Activated effector memory CD4-positive, alpha-beta T cell treated with anti-CD3 and anti-CD28 coated beads, Interleukin-2, amount 50 U/mL, for 16 hours (primary cell): ENCODE measurements around the gene RPL18.
"Not testable (repeated sequence)": the region's sequence is repeated elsewhere in the genome, so short reads cannot be mapped to it uniquely, and the experiment has no call there.

Experiments used
- DNase-seq: peaks from one replicate; pipeline ENCODE4 v3.0.0-alpha.2; 2020

RPL18 gene

GRCh38 chr19:48618916-48619691, at the start of gene RPL18, which contains the start of gene SPHK2:
Gene RPL18 (minus strand): TSS chr19:48619178. CDS start chr19:48619143, 35 bp downstream.
Gene SPHK2 (plus strand): TSS chr19:48619506. CDS start chr19:48620515, 1,009 bp downstream.
- DNase-seq, result peak; percentile 98

GRCh38 chr19:48668761-48669160, 49.8 kb upstream of the RPL18 start:
- DNase-seq, result no peak

- no peak for DNase-seq
Measured at GRCh38 chr19:48668332-48668731, 49.4 kb upstream of the RPL18 start.

GRCh38 chr19:48665786-48666185, 46.8 kb upstream of the RPL18 start:
- DNase-seq, result no peak

GRCh38 chr19:48664476-48664875, 45.5 kb upstream of the RPL18 start:
- DNase-seq, result no peak

- DNase-seq, result no peak
Measured at GRCh38 chr19:48663667-48664066, 44.7 kb upstream of the RPL18 start.

GRCh38 chr19:48661711-48662090, 42.7 kb upstream of the RPL18 start:
- no peak for DNase-seq

- DNase-seq, result peak; percentile 89
Measured at GRCh38 chr19:48660852-48661710, 42.1 kb upstream of the RPL18 start.

- no peak for DNase-seq
Measured at GRCh38 chr19:48659768-48660167, 40.8 kb upstream of the RPL18 start.

GRCh38 chr19:48658483-48658882, 39.5 kb upstream of the RPL18 start:
- DNase-seq, result no peak

- DNase-seq, result not testable (repeated sequence)
Measured at GRCh38 chr19:48657828-48658227, 38.9 kb upstream of the RPL18 start.

GRCh38 chr19:48656840-48657474, 38.0 kb upstream of the RPL18 start:
- no peak for DNase-seq

GRCh38 chr19:48654299-48655059, 35.5 kb upstream of the RPL18 start:
- DNase-seq, result no peak

- no peak for DNase-seq
Measured at GRCh38 chr19:48651683-48652048, 32.7 kb upstream of the RPL18 start.

GRCh38 chr19:48650974-48651682, 32.1 kb upstream of the RPL18 start:
- no peak for DNase-seq

- no peak for DNase-seq
Measured at GRCh38 chr19:48648134-48648533, 29.2 kb upstream of the RPL18 start.

- no peak for DNase-seq
Measured at GRCh38 chr19:48646722-48647216, 27.8 kb upstream of the RPL18 start.

GRCh38 chr19:48646001-48646721, 27.2 kb upstream of the RPL18 start, which contains the start of gene CA11:
Gene CA11 (minus strand): TSS chr19:48646187. CDS start chr19:48645632, 555 bp downstream.
- peak; percentile 96 for DNase-seq

- DNase-seq, result no peak
Measured at GRCh38 chr19:48645620-48646000, 26.6 kb upstream of the RPL18 start.

GRCh38 chr19:48644839-48645619, 26.1 kb upstream of the RPL18 start:
- peak; percentile 90 for DNase-seq
